Measurements from ENCODE around the gene ZNF41. TPM values are rescaled to one million over a fixed set of nuclear protein-coding genes. Genes with fewer than 3 reads are reported as not detected.

The ZNF41 gene
- 10.5 and 10.9 TPM in 2 replicates for total RNA-seq

GRCh38 chrX:47482512-47483305, at the start of gene ZNF41:
TSS of gene ZNF41 (minus strand) at chrX:47483222. CDS start at chrX:47467481, 15,741 bp downstream.

Other genes starting within 250 kb of the ZNF41 start
- 0.22 TPM in 1 of 2 replicates, not detected in the other for gene ZNF157, start 112.6 kb downstream of the ZNF41 start, total RNA-seq
- 19.1 and 19.7 TPM in 2 replicates for gene ARAF, start 78.0 kb upstream of the ZNF41 start, total RNA-seq
- gene TIMP1, start 99.2 kb upstream of the ZNF41 start, total RNA-seq = 385 and 493 TPM in 2 replicates
- 0.11 and 0.52 TPM in 2 replicates for gene SYN1, start 136.6 kb upstream of the ZNF41 start, total RNA-seq
- gene CFP, start 146.7 kb upstream of the ZNF41 start, total RNA-seq = 0.11 and 0.13 TPM in 2 replicates
- gene ELK1, start 167.3 kb upstream of the ZNF41 start, total RNA-seq = 17.6 and 18.7 TPM in 2 replicates
- 96.4 and 106 TPM in 2 replicates for gene UXT, start 176.0 kb upstream of the ZNF41 start, total RNA-seq